ENCODE measurements around the gene CD244.
"Not testable (repeated sequence)": the region's sequence is repeated elsewhere in the genome, so short reads cannot be mapped to it uniquely, and the experiment has no call there.

CD244 gene, protein sequence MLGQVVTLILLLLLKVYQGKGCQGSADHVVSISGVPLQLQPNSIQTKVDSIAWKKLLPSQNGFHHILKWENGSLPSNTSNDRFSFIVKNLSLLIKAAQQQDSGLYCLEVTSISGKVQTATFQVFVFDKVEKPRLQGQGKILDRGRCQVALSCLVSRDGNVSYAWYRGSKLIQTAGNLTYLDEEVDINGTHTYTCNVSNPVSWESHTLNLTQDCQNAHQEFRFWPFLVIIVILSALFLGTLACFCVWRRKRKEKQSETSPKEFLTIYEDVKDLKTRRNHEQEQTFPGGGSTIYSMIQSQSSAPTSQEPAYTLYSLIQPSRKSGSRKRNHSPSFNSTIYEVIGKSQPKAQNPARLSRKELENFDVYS

DNA sequence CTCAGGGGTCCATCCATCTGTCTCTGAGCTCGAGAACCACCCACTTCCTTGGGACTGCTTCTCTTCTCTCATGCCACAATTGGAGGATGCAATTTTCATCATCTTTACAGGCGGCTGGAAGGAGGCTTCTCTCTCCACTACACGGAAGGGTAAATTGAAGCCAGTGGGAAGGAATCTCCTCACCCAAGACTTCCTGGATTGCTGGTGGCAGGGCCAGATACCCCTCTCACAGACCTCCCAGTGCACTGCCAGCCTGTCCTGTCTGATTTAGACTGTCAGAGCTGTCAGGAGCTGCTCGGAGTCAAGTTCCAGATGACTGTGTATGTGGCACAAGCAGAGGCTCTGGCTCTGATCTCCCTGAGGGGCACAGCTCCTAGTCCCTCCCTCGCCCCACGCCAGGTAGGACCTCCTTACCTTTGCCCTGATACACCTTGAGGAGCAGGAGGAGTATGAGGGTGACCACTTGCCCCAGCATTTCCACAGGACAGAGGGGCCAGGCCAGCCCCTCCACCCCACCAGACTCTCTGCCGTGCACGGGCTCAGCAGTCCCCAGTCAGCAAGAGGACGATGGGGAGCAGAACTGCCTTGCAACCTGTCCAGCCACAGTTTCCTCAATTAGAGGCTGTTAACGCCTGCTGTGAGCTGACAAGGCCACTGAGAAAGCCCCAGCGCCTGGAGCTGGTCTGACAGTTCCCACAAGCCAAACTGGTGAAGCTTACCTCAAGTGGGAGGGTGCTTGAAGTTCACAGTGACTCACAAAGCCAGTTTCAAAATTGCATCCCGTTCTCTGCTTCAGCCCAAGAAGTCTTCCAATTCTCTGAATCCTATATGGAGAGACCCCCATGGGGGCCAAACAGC lies at the start of gene CD244:
Gene CD244, minus strand, starts transcription at position 685 of the 858 bp plus-strand sequence. Its CDS starts 210 bp downstream, at position 475.
- DNase-seq, result peak; percentile 94

DNA sequence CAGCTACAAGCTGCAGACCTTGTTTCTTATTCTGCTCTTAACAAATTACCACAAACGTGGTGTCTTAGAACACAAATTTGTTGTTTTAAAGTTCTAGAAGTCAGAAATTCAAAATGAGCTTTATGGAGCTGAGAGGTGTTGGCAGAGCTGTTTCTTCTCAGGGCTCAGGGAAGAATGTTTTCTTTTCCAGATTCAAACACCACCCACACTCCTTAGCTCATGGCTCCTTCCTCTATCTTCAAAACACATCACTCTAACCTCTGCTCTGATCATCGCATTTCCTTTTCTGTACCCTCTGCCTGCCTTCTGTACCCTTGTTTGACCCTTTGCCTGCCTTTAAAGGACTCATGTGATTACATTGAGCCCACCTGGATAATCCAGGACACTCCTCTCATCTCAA lies 49.2 kb upstream of the CD244 start:
- no peak for DNase-seq

DNA sequence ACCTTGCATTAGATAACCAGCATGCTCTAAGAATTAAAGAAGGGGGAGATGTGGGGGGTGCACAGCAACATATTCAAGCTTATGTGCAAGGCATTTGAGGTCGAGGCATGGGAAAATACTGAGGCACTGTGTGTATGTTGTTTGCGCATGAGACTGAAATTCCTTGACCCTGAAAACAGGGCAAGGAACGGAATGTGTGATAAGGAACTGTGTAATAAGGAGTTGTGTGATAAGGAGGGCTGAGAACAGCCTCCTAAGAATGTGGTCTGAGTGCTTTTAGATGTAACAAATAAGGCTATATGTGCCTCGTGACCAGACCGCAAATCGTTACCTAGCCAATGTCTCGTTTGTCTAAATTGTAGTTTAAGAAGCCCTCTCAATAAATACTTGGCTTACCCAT lies 48.8 kb upstream of the CD244 start:
- DNase-seq, result no peak

DNA sequence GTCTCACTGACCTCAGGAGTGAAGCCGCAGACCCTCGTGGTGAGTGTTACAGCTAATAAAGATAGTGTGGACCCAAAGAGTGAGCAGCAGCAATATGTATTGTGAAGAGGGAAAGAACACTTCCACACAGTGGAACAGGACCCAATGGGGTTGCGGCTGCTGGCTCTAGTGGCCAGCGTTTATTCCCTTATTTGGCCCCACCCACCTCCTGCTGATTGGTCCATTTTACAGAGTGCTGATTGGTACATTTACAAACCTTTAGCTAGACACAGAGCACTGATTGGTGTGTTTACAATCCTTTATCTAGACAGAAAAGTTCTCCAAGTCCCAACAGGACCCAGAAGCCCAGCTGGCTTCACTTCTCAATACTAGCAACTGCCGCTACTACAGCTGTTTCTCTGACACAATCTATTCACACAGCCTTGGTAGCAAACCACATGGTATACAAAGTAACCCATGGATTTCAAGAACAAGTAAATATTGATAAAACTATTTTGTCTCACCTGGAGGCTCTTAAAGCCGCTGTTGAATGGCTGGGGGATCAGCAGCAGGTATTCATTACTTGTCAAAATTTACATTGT lies 47.6 kb upstream of the CD244 start:
- no peak for DNase-seq

DNA sequence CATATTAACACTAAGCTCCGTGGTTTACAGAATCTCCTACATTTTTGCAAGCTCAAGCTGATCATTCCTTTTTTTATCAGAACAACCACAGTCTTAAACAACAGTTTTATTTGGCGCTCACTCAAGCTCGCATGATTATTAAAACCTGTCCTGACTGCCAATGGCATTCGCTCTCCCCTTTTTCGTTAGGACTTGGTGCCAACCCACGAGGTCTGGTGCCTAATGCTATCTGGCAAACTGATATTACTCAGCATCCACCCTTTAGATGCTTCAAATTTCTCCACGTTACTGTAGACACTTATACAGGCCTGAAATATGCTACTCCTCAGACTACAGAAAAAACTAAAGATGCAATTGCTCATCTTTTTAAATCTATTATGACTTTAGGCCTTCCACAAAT lies 45.3 kb upstream of the CD244 start:
- no peak for DNase-seq

DNA sequence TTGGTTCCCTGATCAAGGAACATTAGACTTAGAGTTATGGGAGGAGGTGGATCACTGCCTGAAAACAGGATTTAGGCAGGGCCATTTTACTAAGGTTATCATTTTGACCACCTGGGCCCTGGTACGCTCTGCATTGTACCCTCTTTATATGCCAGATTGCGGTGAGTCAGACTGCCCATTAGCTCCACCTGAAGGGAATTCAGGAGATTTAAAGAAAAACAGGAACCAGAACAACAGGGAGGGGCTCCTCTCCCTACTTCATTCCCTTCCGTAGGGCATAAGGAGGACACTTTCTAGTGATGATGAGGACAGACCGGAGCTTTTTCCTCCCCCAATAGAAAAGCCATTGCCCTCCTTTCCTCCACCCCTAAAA lies 42.9 kb upstream of the CD244 start:
- DNase-seq, result no peak

DNA sequence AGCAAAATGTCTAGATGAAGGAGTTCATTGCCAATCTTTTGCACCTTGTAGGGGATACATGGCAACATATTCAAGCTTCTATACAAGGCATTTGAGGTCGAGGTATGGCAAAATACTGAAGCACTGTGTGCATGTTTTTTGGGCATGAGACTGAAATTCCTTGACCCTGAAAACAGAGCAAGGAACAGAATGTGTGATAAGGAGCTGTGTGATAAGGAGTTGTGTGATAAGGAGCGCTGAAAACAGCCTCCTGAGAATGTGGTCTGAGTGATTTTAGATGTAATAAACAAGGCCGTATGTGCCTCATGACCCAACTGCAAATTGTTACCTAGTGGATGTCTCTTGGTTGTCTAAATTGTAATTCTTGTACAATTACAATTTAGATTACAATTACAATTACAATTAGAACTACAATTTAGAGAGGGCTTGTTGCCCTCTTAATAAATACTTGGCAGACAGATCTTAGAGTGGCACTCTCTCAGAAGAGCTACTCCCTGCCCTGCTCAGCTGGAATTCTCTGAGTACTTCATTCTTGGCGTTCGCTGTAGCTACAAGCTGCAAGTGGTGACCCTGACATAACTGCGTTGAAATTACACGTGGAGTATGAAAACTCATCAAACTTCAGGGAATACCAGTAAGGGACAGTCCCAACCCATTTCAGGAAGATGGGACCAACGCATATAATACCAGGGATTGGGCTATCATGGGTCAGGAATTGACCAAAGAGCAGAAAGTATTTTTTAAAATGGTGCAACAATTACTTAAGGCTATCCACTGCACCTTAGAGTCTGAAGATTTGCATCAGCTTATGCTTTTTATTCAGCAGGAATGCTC lies 42.3 kb upstream of the CD244 start:
- no peak for DNase-seq

DNA sequence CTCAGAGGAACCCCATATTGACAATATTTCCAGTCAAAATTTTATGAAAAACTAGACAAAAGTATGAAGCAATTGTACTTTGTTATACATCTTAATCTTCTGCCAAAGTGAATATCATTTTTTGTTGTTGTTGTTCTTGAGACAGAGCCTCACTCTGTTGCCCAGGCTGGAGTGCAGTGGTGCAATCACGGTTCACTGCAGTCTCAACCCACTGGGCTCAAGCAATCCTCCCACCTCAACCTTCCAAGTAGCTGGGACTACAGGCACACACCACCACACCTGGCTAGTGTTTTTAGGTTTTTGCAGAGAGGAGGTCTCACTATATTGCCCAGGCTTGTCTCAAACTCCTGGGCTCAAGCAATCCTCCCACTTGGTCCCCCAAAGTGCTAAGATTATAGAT lies 39.6 kb upstream of the CD244 start:
- DNase-seq, result not testable (repeated sequence)

DNA sequence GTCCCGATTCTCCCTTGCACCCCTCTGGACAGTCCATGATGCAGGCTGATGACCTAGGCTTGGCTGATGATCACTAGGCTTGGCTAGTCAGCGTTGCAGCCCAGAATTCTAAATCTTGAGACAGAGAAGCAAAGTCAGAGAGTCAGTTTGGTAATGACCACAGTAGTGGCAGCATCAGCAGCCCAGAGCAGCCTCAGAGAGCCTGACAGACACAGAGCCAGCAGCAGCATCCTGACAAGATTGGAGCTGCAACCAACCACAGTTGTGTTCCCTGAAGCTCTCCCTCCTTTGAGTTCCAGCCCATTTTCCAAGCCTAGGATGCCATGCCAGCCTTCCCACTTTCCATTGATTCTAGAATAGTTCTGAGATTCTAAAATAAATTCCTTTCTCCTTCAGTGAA lies 39.1 kb upstream of the CD244 start:
- no peak for DNase-seq

DNA sequence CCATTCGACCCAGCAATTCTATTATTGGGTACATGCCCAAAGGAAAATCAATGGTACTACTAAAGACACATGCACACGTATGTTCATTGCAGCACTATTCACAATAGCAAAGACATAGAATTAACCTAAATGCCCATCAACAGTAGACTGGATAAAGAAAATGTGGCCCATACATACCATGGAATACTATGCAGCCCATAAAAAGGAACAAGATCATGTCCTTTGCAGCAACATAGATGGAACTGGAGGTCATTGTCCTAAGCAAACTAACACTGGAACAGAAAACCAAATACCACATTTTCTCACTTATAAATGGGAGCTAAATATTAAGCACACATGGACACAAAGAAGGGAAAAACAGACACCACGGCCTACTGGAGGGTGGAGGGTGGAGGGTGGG lies 38.0 kb upstream of the CD244 start:
- DNase-seq, result not testable (repeated sequence)

DNA sequence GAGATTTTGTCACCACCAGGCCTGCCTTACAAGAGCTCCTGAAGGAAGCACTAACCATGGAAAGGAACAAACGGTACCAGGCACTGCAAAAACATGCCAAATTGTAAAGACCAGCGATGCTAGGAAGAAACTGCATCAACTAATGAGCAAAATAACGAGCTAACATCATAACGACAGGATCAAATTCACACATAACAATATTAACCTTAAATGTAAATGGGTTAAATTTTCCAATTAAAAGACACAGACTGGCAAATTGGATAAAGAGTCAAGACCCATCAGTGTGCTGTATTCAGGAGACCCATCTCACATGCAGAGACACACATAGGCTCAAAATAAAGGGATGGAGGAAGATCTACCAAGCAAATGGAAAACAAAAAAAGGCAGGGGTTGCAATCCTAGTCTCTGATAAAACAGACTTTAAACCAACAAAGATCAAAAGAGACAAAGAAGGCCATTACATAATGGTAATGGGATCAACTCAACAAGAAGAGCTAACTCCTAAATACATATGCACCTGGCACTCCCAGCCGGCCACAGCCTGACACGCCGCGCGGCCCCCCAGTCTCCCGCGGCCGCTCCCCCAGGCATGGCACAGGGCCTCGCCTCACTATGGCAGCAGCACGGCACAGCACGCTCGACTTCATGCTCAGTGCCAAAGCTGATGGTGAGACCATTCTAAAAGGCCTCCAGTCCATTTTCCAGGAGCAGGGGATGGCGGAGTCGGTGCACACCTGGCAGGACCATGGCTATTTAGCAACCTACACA lies 31.9 kb upstream of the CD244 start:
- not testable (repeated sequence) for DNase-seq

DNA sequence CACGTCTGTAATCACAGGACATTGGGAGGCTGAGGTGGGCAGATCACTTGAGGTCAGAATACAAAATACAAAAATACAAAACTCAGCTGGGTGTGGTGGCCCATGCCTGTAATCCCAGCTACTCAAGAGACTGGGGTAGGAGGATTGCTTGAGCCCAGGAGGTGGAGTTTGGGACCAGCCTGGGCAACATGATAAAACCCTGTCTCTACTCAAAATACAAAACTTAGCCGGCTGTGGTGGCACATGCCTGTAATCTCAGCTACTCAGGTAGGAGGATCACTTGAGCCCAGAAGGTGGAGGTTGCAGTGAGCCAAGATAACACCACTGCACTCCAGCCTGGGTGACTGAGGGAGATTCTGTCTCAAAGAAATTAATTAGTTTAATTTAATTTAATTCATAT lies 28.8 kb upstream of the CD244 start:
- no peak for DNase-seq

DNA sequence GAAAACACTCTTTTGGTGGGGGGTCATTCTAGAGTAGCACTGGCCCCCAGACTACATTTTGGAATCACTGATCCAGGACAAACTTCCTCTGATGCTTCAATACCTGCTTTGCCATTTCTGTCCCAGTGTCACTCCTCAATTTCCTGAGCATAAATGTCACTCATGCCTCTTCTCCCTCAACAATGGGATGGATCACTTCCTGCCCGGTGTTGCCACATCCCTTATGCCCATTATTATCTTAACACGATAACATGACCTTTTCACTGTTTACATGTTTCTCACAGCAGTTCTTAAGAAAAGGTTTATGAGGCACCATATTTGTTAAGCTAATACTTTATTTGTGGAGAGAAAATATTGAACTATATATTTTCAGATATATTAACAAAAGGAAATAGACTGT lies 26.2 kb upstream of the CD244 start:
- DNase-seq, result no peak

DNA sequence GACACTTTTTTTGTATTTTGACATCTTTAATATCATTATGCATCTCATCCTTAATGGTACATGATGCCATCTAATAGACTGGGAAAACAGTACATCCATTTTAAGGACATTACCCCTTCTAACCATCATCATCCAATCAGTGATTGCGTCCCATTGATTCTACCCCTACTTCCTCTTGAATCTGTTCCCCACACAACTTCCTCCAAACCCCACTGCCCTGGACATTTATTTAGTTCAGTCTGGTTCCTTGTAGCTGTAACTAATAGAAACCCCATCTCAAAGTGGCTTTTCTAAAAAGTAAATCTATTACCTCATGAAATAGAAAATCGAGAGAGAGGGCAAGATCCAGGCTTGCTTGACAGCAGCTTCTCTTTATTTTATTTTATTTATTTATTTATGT lies 24.4 kb upstream of the CD244 start:
- peak; percentile 52 for DNase-seq

DNA sequence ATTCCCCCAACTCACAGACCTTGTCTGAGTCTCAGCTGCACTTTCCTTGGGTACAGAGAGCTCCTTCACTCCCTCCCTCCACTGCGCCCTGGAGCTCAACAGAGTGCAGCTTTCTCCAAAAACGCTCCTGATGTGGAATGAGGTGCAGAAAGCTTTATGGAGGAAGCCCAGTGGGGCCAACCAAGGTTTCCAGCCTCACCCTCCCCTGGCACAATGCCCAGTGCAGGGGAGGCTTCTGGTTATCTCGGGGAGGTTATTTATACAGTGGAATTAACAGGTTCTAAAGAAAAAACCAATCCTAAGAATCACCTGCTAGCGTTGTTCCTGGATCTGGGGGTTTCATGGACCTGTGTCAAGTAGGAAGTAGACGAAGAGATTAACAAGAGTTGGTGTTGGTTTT lies 22.4 kb upstream of the CD244 start, which contains the start of gene ITLN1:
Gene ITLN1, minus strand, starts transcription at position 139 of the 400 bp plus-strand sequence. CDS start 303 bp downstream, outside the sequence.
- no peak for DNase-seq

DNA sequence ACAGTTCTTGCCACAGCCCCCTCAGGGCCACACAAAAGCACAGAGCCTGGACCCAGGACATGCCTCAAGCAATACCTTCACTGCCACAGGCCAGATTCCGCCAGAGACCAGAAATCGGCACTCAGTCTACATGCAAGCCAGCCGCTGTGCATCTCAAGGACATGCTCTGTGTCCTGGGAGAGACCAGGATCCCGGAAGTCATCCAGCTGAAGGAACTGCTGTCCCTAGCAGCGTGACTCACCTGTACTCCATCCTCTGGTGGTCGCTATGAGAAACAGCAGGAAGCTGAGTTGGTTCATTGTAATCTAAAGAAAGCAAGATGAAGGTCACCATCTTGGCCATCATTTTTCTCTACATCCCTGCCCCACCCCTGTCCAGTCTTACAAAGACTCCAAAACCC lies 21.9 kb upstream of the CD244 start:
- no peak for DNase-seq

DNA sequence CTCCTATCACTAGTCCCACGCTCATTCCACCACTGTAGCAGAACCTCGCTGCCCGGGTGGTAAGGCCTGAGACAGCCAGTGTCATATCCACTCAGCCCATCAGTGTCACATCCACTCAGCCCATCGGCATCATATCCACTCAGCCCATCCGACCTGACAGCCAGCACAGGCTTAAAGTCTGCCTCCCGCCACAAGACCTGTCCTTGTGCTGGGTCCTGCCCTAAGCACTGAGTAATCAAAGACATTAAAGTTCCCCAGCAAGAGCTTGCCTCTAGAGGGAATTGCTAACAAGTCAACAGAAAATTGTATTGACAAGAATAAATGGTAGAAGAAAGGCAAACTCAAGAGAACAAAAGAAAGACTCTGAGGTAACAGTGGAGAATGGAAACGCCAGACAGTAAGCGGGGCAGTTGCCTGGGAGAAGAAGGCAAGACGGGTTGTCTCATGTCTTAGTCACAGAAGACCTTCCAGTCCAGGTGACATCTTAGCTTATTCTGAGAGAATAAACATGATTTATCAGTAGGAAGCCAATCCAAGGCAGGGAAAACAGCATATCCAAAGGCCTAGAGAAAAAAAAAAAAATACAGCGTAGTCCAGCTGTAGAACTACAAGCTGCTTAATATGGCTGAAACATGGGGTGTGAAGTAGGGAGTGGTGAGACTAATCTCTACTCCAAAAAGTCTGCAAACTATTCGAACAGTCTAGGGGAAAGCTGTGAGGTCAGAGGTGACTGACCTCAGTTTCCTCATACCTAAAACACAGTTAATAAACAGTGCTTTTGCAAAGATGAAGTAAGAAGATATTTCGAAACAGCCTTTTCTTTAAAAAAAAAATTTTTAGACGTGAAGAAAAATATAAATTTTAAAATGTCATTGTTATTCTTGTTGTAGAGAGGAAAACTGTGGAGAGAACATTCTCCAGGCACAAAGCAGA lies 21.2 kb upstream of the CD244 start:
- peak; percentile 58 for DNase-seq

DNA sequence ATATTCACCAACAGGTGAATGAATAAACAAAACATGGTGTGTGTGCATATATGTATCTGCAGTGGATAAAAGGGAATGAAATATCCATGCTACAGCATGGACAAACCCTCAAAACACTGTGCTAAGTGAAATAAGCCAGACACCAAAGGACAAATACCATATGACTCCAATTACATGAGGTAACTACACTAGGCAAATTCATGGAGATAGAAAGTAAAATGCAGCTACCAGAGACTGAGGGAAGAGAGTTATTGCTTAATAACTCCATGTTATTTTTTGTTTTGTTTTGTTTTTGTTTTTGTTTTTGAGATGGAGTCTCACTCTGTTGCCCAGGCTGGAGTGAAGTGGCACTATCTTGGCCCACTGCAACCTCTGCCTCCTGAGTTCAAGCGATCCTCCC lies 19.9 kb upstream of the CD244 start:
- DNase-seq, result peak; percentile 77

DNA sequence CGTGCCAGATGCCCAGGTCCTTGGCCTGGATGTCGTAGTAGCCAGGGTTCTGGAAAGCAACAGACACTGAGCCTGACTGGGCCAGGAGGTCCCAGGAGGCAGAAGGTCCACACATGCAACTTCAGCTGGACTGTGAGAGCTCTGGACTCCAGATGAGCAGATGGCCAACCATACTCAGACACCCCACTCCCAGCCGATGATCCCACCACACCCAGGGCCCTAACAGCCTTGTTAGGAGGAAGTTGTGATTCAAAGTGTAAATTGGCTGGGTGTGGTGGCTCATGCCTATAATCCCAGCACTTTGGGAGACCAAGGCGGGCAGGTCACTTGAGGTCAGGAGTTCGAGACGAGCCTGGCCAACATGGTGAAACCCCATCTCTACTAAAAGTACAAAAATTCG lies 18.6 kb upstream of the CD244 start:
- peak; percentile 27 for DNase-seq

DNA sequence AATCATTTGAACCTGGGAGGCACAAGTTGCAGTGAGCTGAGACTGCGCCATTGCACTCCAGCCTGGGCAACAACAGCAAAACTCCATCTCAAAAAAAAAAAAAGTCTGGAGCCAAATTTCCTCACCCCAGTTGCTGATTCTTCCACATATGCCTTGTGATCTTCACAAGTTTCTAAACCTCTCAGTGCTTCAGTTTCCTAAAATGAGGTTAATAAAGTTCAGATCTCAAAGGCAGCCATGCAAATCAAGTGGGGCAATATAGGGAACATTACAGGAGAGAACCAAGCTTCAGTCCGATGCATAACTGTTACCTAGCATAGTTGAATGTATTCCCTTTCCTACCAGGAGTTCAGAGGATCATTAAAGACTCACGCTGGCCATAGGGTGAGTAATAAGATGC lies 17.5 kb upstream of the CD244 start:
- DNase-seq, result peak; percentile 85

DNA sequence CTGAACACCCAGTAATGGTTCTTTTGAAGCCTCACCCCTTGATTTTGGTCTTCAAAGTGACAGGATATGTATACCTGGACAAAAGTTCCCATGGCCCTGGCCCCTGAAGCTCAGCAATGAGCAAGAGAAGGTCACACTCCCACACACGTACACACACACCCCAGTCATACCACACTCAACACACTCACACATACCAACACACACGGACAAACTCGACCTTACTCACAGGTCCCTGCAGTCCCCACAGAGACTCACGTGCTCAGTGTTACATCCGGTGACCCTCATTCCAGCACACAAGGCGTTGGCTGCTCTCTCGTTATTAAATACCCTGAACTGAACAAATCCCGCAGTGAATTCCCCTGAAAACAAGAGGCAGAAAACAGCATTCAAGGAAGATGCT lies 16.4 kb upstream of the CD244 start:
- DNase-seq, result no peak
